Ishikawa (cell line): Measurements from ENCODE around the gene PGP.
A peak's percentile ranks its signal among the peaks of the same experiment; 100 is the strongest.

Source experiments
- CEBPB ChIP-seq: IDR thresholded peaks from 2 replicates; pipeline ENCODE4 v1.6.1; 2012
- CREB1 ChIP-seq: IDR thresholded peaks from 2 replicates; pipeline ENCODE4 v1.6.1; 2012; ENCODE audit warnings: low read depth
- EGR1 ChIP-seq: IDR thresholded peaks from 2 replicates; pipeline ENCODE4 v1.6.1; 2012
- EP300 ChIP-seq: IDR thresholded peaks from 2 replicates; pipeline ENCODE4 v1.6.1; 2012; ENCODE audit warnings: borderline replicate concordance
- FOXM1 ChIP-seq: IDR thresholded peaks from 2 replicates; pipeline ENCODE4 v1.6.1; 2012; ENCODE audit warnings: low read depth, borderline replicate concordance
- NFIC ChIP-seq: IDR thresholded peaks from 2 replicates; pipeline ENCODE4 v1.6.1; 2012
- RAD21 ChIP-seq: IDR thresholded peaks from 2 replicates; pipeline ENCODE4 v1.6.1; 2012; ENCODE audit warnings: low read depth
- TAF1 ChIP-seq: IDR thresholded peaks from 2 replicates; pipeline ENCODE4 v1.6.1; 2012; ENCODE audit warnings: low read depth, mild to moderate bottlenecking
- TCF12 ChIP-seq: IDR thresholded peaks from 2 replicates; pipeline ENCODE4 v1.6.1; 2012; ENCODE audit warnings: low read depth
- TEAD4 ChIP-seq: IDR thresholded peaks from 2 replicates; pipeline ENCODE4 v1.6.1; 2012
- YY1 ChIP-seq: IDR thresholded peaks from 2 replicates; pipeline ENCODE4 v1.6.1; 2012; ENCODE audit warnings: low read depth
- ZBTB7A ChIP-seq: IDR thresholded peaks from 2 replicates; pipeline ENCODE4 v1.6.1; 2012; ENCODE audit warnings: low read depth
- TF ChIP-seq, protein P1 (sequence below): IDR thresholded peaks from 2 replicates; pipeline ENCODE4 v1.6.1; 2012
- TF ChIP-seq, protein P2 (sequence below): IDR thresholded peaks from 2 replicates; pipeline ENCODE4 v1.6.1; 2012; ENCODE audit warnings: low read depth, mild to moderate bottlenecking
- TF ChIP-seq, protein P3 (sequence below): IDR thresholded peaks from 2 replicates; pipeline ENCODE4 v1.6.1; 2012

The PGP gene

DNA sequence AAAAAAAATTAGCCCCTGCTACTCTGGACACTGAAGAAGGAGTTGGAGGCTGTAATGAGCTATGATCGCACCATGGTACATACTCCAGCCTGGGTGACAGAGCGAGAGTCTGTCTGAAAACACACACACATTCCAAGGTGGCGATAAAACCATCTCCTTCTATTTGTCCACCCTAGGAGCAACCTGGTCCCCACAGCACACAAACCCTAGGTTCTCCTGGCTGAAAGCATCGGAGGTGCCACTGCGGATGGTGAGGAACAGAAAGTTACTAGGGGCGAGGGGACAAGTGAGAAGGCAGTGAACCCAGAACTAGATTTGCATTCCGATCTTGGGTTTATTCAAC is 38.1 kb upstream of the PGP start:
- no peak for TF ChIP-seq TEAD4
- no peak for TF ChIP-seq FOXM1
- TF ChIP-seq, protein P1, sequence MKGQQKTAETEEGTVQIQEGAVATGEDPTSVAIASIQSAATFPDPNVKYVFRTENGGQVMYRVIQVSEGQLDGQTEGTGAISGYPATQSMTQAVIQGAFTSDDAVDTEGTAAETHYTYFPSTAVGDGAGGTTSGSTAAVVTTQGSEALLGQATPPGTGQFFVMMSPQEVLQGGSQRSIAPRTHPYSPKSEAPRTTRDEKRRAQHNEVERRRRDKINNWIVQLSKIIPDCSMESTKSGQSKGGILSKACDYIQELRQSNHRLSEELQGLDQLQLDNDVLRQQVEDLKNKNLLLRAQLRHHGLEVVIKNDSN = no peak
- TF ChIP-seq CEBPB = no peak
- no peak for TF ChIP-seq TAF1
- TF ChIP-seq, protein P2, sequence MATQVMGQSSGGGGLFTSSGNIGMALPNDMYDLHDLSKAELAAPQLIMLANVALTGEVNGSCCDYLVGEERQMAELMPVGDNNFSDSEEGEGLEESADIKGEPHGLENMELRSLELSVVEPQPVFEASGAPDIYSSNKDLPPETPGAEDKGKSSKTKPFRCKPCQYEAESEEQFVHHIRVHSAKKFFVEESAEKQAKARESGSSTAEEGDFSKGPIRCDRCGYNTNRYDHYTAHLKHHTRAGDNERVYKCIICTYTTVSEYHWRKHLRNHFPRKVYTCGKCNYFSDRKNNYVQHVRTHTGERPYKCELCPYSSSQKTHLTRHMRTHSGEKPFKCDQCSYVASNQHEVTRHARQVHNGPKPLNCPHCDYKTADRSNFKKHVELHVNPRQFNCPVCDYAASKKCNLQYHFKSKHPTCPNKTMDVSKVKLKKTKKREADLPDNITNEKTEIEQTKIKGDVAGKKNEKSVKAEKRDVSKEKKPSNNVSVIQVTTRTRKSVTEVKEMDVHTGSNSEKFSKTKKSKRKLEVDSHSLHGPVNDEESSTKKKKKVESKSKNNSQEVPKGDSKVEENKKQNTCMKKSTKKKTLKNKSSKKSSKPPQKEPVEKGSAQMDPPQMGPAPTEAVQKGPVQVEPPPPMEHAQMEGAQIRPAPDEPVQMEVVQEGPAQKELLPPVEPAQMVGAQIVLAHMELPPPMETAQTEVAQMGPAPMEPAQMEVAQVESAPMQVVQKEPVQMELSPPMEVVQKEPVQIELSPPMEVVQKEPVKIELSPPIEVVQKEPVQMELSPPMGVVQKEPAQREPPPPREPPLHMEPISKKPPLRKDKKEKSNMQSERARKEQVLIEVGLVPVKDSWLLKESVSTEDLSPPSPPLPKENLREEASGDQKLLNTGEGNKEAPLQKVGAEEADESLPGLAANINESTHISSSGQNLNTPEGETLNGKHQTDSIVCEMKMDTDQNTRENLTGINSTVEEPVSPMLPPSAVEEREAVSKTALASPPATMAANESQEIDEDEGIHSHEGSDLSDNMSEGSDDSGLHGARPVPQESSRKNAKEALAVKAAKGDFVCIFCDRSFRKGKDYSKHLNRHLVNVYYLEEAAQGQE = no peak
- TF ChIP-seq EP300 = no peak
- TF ChIP-seq YY1 = no peak
- TF ChIP-seq NFIC = no peak
- TF ChIP-seq CREB1 = no peak
- no peak for TF ChIP-seq ZBTB7A
- TF ChIP-seq, protein P3, sequence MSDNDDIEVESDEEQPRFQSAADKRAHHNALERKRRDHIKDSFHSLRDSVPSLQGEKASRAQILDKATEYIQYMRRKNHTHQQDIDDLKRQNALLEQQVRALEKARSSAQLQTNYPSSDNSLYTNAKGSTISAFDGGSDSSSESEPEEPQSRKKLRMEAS = no peak
- no peak for TF ChIP-seq RAD21
- no peak for TF ChIP-seq TCF12
- no peak for TF ChIP-seq EGR1

DNA sequence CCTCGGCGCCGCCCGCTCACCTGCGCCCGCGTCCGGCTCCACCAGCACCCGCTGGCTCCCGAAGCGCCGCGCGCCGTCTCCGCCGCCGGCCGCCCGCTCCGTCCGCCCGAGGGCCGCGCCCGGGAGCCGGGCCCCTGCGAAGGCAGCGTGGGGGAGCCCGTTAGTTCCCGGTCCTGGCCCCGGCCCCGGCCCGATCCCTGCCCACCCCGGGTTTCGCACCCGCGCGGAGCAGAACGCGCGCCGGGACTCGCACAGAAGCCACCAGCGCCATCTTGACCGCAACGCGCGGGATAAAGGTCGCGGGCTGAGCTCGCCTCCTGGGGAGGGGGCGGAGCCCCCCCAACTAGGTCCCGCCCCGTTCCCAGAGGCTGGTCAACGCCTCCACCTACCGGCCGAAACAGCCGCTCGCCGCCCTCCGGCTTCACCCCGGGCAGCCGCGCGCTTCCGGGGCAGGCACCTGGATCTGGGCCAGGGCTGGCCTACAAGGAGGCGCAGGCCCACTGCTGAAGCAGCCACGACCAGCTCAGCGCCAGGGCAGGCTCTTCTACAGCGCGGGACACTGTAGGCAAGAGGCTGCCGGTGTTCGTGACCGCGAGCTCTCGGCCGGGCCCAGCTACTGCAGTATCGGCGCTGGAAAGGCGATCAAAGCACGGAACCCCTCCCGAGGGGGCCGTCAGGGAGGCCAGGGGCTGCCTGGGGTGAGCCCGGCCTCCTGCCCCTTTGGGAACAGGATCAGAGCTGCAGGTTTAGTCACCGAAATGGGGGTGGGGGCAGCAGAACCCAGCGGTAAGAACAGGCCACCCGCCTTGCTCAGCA is 36.9 kb upstream of the PGP start, which contains the start of gene ECI1:
TSS of gene ECI1 (minus strand) at position 292 of the 816 bp plus-strand sequence. CDS start at position 271, 21 bp downstream.
- TF ChIP-seq TAF1 (peak; percentile 95), CREB1 (peak; percentile 38; the same call in 1 of the 2 replicates), CEBPB (no peak; the same call in 1 of the 2 replicates), RAD21 (peak; percentile 47; the same call in 1 of the 2 replicates), EGR1 (peak; percentile 48; the same call in 1 of the 2 replicates), YY1 (peak; percentile 95), EP300 (no peak; the same call in 1 of the 2 replicates), ZBTB7A (no peak; the same call in 1 of the 2 replicates), NFIC (peak; percentile 94), FOXM1 (0 out of 2 replicates have a peak, but pooled peaks have one; percentile 37), TEAD4 (peak; percentile 40; the same call in 1 of the 2 replicates), TCF12 (peak; percentile 51; the same call in 1 of the 2 replicates)
- TF ChIP-seq, protein P1 = peak; percentile 30; the same call in 1 of the 2 replicates
- TF ChIP-seq, protein P3 = peak; percentile 71; the same call in 1 of the 2 replicates
- TF ChIP-seq, protein P2 = no peak

DNA sequence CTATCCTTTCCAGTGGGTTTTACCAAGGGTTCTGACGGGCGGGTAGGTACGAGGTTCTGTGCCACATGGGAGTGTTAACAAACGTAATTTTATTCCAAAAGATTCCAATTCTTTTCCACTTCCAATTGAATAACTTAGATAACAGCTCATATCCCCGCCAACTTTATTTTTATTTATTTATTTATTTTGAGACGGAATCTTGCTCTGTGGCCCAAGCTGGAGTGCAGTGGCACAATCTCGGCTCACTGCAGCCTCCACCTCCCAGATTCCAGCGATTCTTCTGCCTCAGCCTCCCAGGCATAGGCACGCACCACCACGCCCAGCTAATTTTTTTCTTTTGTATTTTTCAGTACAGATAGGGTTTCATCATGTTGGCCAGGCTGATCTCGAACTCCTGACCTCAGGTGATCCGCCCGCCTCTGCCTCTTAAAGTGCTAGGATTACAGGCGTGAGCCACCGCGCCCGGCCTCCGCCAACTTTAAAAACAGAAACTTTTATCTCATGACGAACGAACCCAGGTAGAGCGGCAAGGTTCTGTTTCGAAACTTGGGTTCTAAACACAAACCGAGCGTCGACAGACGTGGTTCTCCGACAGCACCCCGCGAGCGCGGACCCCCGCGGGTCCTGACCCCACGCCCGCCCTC is 36.1 kb upstream of the PGP start:
- TF ChIP-seq, protein P2 = no peak
- no peak for TF ChIP-seq EGR1
- peak; percentile 23; the same call in 1 of the 2 replicates for TF ChIP-seq CEBPB
- no peak for TF ChIP-seq FOXM1
- TF ChIP-seq ZBTB7A = no peak; the same call in 1 of the 2 replicates
- TF ChIP-seq TEAD4 = peak; percentile 54
- TF ChIP-seq, protein P1 = no peak
